Spleen (tissue), 7 donors: ENCODE data around the gene TSSC4.

Experiments
- CTCF ChIP-seq, 11 experiments: fragments of 200-600 bp in 7 of 11; fragments of 450-650 bp in 4 of 11; sonication (generic) in 4 of 11; IDR thresholded peaks in 8 of 11; conservative IDR thresholded peaks in 3 of 11; 1 replicate in 7 of 11; 2 replicates in 4 of 11; pipeline versions ENCODE4 v1.4.0 to v1.8.0; 2016 to 2021; ENCODE audit warnings: antibody characterized with exemption in 11 of 11, inconsistent platforms in 4 of 11, mild to moderate bottlenecking in 1 of 11
- POLR2A ChIP-seq, 3 donors: fragments of 450-650 bp; IDR thresholded peaks; one replicate each; pipeline ENCODE4 v1.5.1; 2017; ENCODE audit warnings: antibody characterized with exemption in 3 of 3, mild to moderate bottlenecking in 1 of 3
- donor health status: DM: no; HTN: no; CAD: no; lungs with moderate emphysema.
- donor health status: DM: no; HTN: no; CAD: no.
- donor health status: DM: no; HTN: no; CAD: no.

GRCh38 chr11:2367266-2368160 is 33.0 kb upstream of the TSSC4 start:
- TF ChIP-seq POLR2A (IDR thresholded peaks at IDR 0.05) (no peak), CTCF (IDR thresholded peaks at IDR 0.05 in 8 of 11, conservative IDR thresholded peaks at IDR 0.05 in 3 of 11) (no peak)
